SW 1271 (cell line): ENCODE measurements around the gene PCSK6.
"Not testable (repeated sequence)": the region's sequence is repeated elsewhere in the genome, so short reads cannot be mapped to it uniquely, and the experiment has no call there.

Source experiments
- DNase-seq, 2 experiments: peaks; one replicate each; lab custom pipeline; 2025; lab: John Stamatoyannopoulos, UW

The PCSK6 gene

GRCh38 chr15:101376615-101377395 is 112.7 kb downstream of the PCSK6 start:
- no peak for DNase-seq

DNA sequence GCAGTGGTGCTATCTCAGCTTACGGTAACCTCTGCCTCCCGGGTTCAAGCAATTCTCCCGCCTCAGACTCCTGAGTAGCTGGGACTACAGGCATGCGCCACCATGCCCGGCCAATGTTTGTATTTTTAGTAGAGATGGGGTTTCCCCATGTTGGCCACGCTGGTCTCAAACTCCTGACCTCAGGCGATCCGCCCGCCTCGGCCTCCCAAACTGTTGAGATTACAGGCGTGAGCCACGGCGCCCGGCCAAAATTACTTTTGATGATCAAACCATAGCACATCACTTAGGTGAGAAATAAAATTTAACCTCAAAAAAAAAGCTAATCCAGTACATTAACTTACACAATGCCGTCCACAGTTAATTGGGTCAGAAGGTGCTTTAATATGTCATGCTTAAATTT is 114.5 kb downstream of the PCSK6 start:
- not testable (repeated sequence) for DNase-seq

DNA sequence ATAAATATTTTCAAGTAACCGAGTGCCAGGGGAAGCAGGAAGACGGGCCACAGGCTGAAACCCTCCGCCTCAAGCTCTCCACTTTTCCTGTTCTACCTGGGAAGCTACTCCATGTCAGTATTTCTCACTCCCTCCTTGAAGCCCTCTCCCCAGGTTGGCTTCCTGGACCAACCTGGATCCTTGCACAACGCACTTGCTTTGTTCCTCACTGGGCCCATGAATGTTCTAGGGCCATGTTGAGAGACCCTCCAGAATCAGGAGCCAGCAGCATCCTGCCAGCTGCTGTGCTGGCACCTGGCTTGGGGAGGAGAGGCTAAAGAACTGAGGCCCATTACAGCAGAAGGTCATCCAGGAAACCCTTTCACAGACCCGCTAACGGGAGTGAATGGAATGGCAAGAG is 115.2 kb downstream of the PCSK6 start:
- DNase-seq = no peak

DNA sequence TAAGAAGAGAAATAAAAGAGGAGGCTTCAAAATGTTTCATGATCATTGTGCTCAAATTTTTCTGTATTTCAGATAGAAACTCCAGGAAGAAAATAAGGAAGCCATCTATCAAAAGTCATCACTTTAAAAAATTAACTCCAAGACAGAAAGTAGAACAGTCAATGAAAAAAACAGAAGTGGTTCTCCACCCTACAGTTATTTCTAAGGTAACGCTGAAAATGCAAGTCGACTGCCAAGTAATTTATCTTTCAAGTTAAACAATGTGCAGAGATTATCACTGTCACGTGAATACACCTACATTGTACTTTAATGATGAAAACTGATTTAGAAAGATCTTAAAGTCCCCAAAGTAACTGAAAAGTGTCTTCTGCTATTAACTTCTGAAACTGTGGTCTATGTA is 115.9 kb downstream of the PCSK6 start:
- no peak for DNase-seq

- no peak for DNase-seq
Observed at GRCh38 chr15:101372960-101373525, 116.5 kb downstream of the PCSK6 start.

- DNase-seq = no peak
Observed at GRCh38 chr15:101372149-101372577, 117.3 kb downstream of the PCSK6 start.

DNA sequence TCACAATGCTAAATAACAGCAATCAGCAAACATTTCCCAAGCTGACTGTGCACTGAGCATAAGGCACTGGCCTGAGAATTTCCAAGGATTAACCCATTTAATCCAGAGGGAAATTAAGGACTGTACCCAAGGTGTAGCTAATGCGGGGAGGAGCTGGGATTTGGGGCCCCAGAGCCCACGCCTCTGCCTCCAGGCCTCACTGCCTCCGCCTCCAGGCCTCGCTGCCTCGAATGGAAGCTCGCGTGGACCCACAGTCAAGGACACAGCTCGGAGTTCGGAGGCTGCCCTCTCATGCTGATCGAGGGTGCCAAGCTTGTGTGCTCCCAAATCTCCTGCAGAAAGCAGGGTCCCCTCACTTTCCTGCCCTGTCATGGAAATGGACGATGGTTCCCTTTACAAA is 118.0 kb downstream of the PCSK6 start:
- no peak for DNase-seq

- DNase-seq = no peak
Observed at GRCh38 chr15:101371081-101371480, 118.4 kb downstream of the PCSK6 start.

DNA sequence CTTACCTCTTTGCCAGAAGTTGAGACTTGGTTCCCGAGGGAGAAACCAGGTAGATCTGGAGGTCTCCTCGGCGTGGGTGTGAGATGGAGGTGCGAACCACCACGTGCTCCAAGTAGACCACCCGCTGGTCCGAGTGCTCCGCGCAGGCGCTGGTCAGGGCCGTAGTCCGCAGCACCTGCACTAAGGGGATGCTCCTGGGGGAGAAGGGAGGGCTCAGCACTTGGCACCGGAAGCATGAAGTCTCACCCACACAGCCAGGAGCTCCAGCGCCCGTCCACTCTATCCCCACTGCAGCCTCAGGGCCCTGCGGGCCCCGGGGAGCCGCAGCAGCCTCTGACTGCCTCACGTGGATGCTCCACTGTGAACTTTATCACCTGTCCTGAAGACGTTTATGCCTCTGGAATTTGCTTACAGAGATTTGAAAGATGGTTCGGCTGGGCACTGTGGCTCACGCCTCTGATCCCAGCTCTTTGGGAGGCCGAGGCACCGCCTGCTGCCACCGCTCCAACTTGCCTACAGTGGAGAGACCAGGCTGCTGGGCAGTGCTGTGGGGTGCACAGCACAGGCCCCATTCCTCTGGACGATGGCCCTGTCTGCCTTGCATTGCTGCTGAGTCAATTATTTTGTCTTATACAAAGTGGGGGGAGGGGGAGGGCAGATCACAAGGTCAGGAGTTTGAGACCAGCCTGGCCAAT is 119.0 kb downstream of the PCSK6 start:
- no peak for DNase-seq

- no peak for DNase-seq
Observed at GRCh38 chr15:101369676-101370075, 119.8 kb downstream of the PCSK6 start.

DNA sequence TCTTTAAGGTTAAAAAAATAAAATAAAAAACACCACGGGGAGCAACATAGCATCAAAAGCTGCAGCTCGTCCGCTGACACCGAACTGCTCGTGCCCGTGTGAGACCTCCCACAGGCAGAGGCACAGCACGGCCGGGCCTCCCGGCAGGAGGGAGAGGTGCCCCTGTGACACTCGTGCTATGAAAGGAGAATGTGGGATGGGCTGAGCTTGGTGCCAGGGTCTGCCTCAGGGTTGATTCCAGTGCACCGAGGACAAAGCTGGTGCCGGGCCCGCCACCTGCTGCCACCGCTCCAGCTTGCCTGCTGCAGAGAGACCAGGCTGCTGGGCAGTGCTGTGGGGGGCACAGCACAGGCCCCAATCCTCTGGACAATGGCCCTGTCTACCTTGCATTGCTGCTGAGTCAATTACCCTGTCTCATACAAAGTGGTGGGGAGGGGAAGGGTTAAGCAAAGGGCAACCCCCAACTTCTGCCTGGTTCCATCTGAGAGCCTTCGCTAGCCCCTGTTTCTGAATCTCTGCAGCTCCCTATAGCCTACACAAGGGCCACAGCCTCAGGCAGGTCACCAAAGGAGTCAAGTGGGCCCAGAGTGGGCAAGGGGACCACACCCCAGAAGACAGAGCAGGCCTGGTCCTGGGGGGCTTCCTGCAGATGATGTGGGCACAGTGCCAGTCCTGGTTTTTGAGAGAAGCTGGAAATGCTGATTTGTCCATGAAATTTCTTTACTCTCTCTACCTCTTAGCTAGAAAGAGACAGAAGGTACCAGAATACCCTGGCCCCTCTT is 120.5 kb downstream of the PCSK6 start:
- no peak for DNase-seq

DNA sequence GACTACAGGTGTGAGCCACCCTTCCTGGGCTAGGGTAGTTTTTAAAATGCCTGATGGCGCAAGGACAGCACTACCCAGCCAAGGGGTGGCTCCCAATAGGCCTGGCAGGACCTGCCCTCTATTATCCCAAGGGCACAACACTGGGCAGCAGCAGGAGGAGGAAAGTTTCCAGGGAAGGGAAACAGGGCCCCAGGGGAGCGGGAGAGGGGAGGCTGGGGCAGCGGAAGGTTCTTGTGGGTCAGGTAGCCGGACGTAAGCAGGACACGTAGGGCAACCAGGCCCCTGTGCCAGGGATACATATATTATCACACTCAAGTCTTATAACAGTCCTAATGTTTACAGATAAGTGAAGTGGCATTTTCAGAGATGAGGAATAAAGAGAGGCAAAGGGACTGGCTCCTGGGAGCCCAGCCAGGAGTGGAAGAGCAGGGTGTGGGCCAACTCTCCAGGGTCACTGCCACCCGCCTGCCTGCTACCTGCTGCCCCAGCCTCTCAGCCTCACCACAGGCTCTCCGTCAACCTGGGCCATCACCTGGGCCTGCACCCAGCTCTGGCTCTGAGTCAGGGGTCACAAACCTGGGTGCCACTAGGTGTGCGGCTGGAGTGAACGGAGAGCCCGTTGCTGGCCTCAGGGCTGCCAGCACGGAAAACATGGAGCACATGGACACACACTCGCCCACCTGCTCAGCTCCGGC is 121.3 kb downstream of the PCSK6 start:
- no peak for DNase-seq

DNA sequence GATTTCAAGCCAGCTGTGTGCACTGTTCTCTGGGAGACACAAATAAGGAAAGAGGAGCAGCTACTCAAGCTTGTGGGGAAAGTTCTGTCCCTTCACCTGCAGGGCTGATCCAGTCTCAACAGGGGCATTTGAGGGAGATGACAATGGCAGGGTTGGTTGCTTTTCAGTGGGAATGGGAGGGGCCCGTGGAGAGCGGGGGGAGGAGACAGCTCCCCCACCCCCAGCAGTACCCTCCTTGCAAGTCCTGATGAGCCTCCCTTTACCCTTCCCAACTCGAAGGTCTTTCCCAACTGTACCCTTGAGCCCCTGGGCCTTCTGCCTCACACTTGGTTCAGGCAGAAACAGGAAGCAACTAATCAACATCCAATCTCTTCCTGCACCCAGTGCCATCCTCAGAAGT is 122.7 kb downstream of the PCSK6 start:
- DNase-seq = no peak

GRCh38 chr15:101362986-101363566 is 126.4 kb downstream of the PCSK6 start:
- no peak for DNase-seq

- no peak for DNase-seq
Observed at GRCh38 chr15:101362359-101362758, 127.1 kb downstream of the PCSK6 start.

GRCh38 chr15:101361418-101361817 is 128.1 kb downstream of the PCSK6 start:
- no peak for DNase-seq

GRCh38 chr15:101359365-101359947 is 130.1 kb downstream of the PCSK6 start:
- no peak for DNase-seq

DNA sequence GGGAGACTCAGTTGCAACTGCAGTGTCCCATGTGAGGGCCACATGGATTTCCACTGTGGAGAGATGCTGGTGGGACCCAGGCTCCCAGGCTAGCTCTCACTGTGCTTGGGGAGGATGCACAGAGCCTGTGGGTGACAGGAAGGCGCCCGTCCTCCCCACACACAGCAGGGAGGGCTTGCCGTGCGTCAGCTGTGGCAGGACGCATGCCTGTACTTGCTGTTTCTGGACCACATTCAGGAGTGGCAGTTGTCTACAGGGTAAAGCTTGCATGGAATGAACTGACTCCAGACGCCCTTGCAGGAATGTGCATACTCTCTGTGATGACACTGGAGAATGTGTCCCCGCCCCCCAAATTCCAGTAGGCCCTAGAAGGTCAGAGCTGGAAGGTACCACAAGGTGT is 130.6 kb downstream of the PCSK6 start:
- no peak for DNase-seq

- DNase-seq = no peak
Observed at GRCh38 chr15:101357885-101358284, 131.6 kb downstream of the PCSK6 start.

DNA sequence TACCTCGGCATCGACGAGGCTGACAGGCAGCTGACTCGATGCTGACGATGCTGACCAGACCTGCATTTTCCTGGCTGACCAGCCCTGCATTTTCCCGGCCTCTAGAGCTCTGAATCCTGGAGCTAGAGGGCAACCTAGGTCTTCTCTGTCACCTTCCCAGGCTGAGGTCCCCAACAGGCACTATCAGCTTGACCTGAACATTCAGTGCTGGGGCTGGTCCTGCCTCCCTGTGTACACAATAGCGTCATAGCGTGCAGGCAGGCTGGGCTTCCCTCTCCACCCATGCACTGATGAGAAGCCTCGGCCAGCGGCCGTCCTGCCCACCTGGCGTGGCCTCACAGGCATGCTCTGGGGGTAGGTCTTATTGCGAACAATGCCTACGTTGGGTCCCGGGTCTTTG is 132.2 kb downstream of the PCSK6 start:
- DNase-seq = no peak
